Cardiac muscle cell (in vitro differentiated cells and primary cell): ENCODE data around the gene ABHD3. TPM values are rescaled to one million over a fixed set of nuclear protein-coding genes. Genes with fewer than 3 reads are reported as not detected.
"Not testable (repeated sequence)": the region's sequence is repeated elsewhere in the genome, so short reads cannot be mapped to it uniquely, and the experiment has no call there.

Experiments used
- DNase-seq, 2 donors: peaks; one replicate each; pipeline versions ENCODE4 v3.0.0 to v3.0.0-alpha.2; 2010 to 2017; ENCODE audit warnings: low read depth in 1 of 2, low spot score in 1 of 2
- H3K27ac ChIP-seq: fragments of 200-600 bp; sonication (generic); 2 replicates; pipeline ENCODE4 v1.5.1; 2016
- H3K27me3 ChIP-seq: fragments of 200-600 bp; sonication (generic); 2 replicates; pipeline ENCODE4 v1.6.0; 2016; ENCODE audit warnings: control low read depth
- H3K36me3 ChIP-seq: fragments of 200-600 bp; sonication (generic); 2 replicates; pipeline ENCODE4 v1.5.1; 2016; ENCODE audit warnings: control low read depth
- H3K4me1 ChIP-seq: fragments of 200-600 bp; sonication (generic); 2 replicates; pipeline ENCODE4 v1.8.1; 2017; ENCODE audit warnings: low read depth, mild to moderate bottlenecking, mixed run types
- H3K4me3 ChIP-seq: fragments of 200-600 bp; sonication (generic); 2 replicates; pipeline ENCODE4 v1.5.1; 2016; ENCODE audit warnings: mild to moderate bottlenecking
- H3K9me3 ChIP-seq: fragments of 200-600 bp; sonication (generic); 2 replicates; pipeline ENCODE4 v1.5.1; 2017; ENCODE audit warnings: low read depth, mild to moderate bottlenecking, control low read depth
- polyA plus RNA-seq: library from polyadenylated mRNA; unstranded; fragments of >200 nt; fragmentation: Nextera tagmentation; extraction: Ambion mirVana; gene quantifications from 2 replicates; pipeline ENCODE4 v1.2.1, GENCODE V29; 2016
- total RNA-seq: library from RNA; depleted of rRNA; stranded (reverse); fragments of >200 nt; gene quantifications from 2 replicates; pipeline ENCODE4 v1.2.3, GENCODE V29; 2016
- TF ChIP-seq, protein P1 (sequence below): IDR thresholded peaks from 2 replicates; pipeline ENCODE4 v1.5.1; 2012; ENCODE audit warnings: low read depth, mild to moderate bottlenecking, low read length

The ABHD3 gene
- total and polyA plus RNA-seq, 2 experiments from 2014 or later, result 5.2 to 10.9 TPM

DNA sequence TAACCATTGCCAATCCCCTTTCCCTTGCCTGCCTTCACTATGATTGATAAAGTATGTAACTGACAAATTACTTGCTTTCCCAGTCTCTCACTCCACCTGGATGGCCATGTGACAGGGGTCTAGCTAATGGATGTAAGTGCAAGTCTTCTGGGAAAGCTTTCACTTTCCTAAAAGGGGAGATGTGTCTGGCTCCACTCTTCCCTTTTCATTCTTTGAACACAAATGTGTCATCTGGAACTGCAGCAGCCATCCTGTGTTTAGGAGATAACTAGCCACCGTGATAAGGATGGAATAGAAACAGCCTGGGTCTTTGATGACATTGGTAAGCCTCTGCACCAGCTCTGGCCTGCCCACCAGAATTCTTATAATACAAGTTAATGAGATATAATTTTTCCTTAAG lies 54.3 kb downstream of the ABHD3 start:
- Histone ChIP-seq H3K9me3 (no peaks in the 10 kb centered on the region), H3K27ac (no peak overlapping the region), H3K27me3 (no peaks in the 10 kb centered on the region), H3K4me1 (no peaks in the 10 kb centered on the region), H3K36me3 (no peaks in the 10 kb centered on the region), H3K4me3 (no peak overlapping the region)
- DNase-seq, result no peak
- TF ChIP-seq, protein P1, sequence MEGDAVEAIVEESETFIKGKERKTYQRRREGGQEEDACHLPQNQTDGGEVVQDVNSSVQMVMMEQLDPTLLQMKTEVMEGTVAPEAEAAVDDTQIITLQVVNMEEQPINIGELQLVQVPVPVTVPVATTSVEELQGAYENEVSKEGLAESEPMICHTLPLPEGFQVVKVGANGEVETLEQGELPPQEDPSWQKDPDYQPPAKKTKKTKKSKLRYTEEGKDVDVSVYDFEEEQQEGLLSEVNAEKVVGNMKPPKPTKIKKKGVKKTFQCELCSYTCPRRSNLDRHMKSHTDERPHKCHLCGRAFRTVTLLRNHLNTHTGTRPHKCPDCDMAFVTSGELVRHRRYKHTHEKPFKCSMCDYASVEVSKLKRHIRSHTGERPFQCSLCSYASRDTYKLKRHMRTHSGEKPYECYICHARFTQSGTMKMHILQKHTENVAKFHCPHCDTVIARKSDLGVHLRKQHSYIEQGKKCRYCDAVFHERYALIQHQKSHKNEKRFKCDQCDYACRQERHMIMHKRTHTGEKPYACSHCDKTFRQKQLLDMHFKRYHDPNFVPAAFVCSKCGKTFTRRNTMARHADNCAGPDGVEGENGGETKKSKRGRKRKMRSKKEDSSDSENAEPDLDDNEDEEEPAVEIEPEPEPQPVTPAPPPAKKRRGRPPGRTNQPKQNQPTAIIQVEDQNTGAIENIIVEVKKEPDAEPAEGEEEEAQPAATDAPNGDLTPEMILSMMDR, result no peak

DNA sequence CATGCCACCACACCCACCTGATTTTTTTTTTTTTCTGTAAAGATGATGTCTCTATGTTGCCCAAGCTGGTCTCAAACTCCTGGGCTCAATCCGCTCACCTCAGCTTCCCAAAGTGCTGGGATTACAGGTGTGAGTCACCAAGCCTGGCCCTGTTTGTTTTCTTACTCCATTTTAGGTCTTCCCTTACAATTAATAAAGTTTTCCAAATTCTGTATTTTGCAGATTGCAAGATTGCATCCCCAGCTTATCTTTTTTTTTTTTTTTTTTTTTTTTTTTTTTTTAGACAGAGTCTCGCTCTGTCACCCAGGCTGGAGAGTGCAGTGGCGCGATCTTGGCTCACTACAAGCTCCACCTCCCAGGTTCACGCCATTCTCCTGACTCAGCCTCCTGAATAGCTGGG lies 64.2 kb downstream of the ABHD3 start:
- DNase-seq, H3K4me3 ChIP-seq, H3K9me3 ChIP-seq, H3K27ac ChIP-seq, H3K4me1 ChIP-seq, H3K27me3 ChIP-seq, H3K36me3 ChIP-seq: not testable (repeated sequence)

DNA sequence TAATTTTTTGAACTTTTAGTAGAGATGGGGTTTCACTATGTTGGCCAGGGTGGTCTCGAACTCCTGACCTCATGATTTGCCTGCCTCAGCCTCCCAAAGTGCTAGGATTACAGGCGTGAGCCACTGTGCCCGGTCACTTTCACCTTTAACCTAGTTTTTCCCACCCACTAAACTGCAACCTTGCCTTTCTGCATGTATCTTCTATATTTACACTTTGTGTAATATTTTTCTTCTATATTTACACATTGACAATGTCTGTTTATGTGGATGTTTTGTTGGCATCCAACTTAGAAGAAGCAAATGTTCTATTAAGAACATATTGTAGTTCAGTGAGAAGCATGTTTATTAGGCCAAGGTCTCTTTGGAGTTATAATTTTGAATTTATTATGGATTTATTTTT lies 65.8 kb downstream of the ABHD3 start:
- Histone ChIP-seq H3K27ac (no peak overlapping the region), H3K9me3 (no peaks in the 10 kb centered on the region), H3K4me1 (no peaks in the 10 kb centered on the region), H3K4me3 (no peak overlapping the region), H3K27me3 (no peaks in the 10 kb centered on the region), H3K36me3 (no peaks in the 10 kb centered on the region)
- DNase-seq, result no peak
- TF ChIP-seq, protein P1, result no peak

DNA sequence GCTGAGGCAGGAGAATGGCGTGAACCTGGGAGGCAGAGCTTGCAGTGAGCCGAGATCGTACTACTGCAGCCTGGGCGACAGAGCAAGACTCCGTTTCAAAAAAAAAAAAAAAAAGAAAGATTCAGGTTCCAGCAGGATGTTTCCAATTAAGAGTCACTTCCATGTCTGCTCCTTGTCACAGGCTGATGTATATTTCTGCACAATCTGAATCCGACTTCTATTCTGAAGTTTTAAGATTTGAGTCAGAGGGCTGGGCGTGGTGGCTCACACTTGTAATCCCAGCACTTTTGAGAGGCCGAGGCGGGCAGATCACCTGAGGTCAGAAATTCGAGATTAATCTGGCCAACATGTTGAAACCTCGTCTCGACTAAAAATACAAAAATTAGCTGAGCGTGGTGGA lies 67.8 kb downstream of the ABHD3 start:
- TF ChIP-seq, protein P1, result no peak
- Histone ChIP-seq H3K4me1 (no peaks in the 10 kb centered on the region), H3K4me3 (no peak overlapping the region), H3K36me3 (peaks cover 4% of the 10 kb centered on the region), H3K27me3 (no peaks in the 10 kb centered on the region), H3K27ac (no peak overlapping the region), H3K9me3 (no peaks in the 10 kb centered on the region)
- no peak for DNase-seq

DNA sequence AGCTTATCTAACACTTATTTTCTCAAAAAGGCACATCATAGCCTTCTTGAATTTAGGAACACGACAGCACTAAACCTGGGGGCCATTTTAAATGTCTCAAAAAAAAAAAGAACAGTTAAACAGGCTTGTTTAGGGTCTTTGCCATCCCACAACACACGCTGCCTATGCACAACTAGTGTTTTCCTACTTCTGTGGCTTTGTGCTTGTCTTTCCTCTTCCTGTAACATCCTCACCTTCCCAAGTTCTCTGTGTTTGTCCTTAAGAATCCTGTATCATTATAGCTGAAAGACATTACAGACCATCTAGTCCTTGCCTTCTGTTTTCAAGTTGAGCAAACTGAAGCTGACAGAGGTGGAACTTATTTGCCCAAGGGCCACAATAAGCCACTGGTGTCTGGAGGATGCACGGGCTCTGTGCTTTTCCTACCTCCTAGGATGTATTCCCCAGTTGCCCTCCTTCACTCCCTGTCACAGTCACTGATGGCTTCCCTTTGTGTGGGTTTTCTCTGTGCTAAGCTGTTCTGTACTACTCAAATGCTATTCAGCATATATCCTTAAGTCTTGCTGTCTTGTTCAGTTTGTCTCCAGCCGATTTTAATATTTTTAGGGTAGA lies 69.9 kb downstream of the ABHD3 start:
- no peak for DNase-seq
- no peak overlapping the region for H3K4me3 ChIP-seq
- no peaks in the 10 kb centered on the region for H3K27me3 ChIP-seq
- H3K4me1 ChIP-seq, result no peaks in the 10 kb centered on the region
- TF ChIP-seq, protein P1, result no peak
- H3K27ac ChIP-seq, result peak overlapping the region; percentile 8
- H3K36me3 ChIP-seq, result peaks cover 8% of the 10 kb centered on the region
- no peaks in the 10 kb centered on the region for H3K9me3 ChIP-seq

DNA sequence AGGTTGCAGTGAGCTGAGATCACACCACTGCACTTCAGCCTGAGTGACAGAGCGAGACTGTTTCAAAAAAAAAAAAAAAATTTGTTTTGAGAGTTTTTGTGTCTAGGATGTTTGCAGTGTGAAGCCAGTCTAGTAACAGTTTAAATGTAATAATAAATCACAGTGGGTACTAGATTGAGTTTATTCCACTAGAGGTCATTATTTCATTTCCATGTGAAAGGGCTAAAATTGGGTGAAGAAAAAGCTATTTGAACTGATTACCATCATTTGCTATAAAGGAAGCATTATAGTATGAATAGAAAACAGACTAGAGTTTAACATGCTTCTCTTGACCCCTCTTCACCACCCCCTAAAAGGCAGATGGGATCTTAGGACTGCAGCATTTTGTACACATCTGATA lies 72.2 kb downstream of the ABHD3 start:
- TF ChIP-seq, protein P1, result peak; percentile 21
- H3K27me3 ChIP-seq, result no peaks in the 10 kb centered on the region
- H3K27ac ChIP-seq, result no peak overlapping the region
- H3K36me3 ChIP-seq, result peaks cover 28% of the 10 kb centered on the region
- H3K4me1 ChIP-seq, result no peaks in the 10 kb centered on the region
- no peaks in the 10 kb centered on the region for H3K9me3 ChIP-seq
- DNase-seq, result peak in 1 of 2 donors; percentile 32
- no peak overlapping the region for H3K4me3 ChIP-seq
